ENCODE measurements around the gene GRIK1.
A peak's percentile ranks its signal among the peaks of the same experiment; 100 is the strongest.

GRIK1 gene

DNA sequence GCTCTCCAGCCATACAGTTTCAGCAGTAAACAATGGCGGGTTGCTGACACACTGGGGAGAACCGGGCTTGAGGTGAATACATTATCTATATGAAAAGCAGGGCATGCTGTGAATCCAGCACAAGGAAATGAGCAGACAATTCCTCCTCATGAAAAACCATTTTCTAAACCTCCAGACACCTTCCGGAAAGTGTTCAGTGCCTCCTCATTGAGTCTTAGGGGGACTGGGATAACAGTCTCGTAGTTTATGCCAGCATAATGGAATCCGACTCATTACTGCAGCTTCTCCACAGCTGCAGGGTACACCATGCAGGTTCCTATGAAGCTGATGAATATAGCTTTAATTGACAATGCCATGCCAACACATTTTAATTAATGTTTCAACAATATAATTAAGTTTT, 356.9 kb downstream of the GRIK1 start:
- no peak for DNase-seq

GRCh38 chr21:29581393-29581792, 358.4 kb downstream of the GRIK1 start:
- DNase-seq, result no peak

GRCh38 chr21:29580732-29581285, 359.0 kb downstream of the GRIK1 start:
- no peak for DNase-seq

DNA sequence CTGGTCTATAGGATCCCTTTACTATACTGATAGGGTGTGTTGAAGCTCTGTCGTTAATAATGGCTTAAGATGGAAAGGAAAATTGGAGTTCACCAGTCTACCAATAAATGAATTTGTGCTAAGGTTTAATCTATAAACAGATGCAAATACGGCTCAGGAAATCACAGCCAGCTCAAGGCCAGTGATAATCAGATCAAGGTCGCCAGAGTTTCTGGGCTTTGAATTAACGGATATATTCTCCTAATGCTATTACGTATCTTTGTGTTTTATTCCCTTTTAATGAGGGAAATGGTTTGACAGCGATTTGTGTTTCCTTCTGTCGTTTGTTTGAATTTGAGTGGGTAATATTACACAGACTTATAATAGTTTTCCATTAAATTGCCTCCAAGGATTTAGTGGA, 361.5 kb downstream of the GRIK1 start:
- DNase-seq, result peak; percentile 4 to 55

- DNase-seq, result peak in 1 of 2 experiments; percentile 29
Observed at GRCh38 chr21:29571949-29572348, 367.8 kb downstream of the GRIK1 start.

GRCh38 chr21:29568020-29568697, 371.6 kb downstream of the GRIK1 start:
- no peak for DNase-seq

GRCh38 chr21:29557931-29558725, 381.7 kb downstream of the GRIK1 start:
- DNase-seq, result peak; percentile 2 to 64

- DNase-seq, result no peak
Observed at GRCh38 chr21:29557200-29557599, 382.6 kb downstream of the GRIK1 start.

DNA sequence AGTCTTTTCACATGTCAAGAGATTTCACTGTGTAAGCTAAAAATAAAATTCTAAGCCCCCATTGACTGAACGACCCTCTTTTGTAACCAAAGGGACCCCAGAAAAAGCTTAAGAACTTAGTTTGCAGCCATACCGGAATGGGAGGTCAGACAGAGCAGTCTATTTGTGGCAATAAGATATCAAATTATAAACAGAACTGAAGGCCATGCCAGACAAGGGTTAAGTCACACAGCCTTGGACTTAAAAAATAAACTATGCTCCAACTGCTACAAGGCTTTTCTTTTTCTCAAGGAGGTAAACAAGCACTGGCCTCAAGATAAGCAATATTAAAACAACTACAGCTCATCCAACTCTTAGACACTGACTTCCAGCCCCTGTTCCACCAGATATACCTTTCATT, 384.2 kb downstream of the GRIK1 start:
- no peak for DNase-seq

GRCh38 chr21:29550205-29550604, 389.6 kb downstream of the GRIK1 start:
- DNase-seq, result peak; percentile 1 to 34

GRCh38 chr21:29549614-29550013, 390.2 kb downstream of the GRIK1 start:
- no peak for DNase-seq

GRCh38 chr21:29547998-29548397, 391.8 kb downstream of the GRIK1 start:
- no peak for DNase-seq

GRCh38 chr21:29546071-29546470, 393.7 kb downstream of the GRIK1 start:
- no peak for DNase-seq

DNA sequence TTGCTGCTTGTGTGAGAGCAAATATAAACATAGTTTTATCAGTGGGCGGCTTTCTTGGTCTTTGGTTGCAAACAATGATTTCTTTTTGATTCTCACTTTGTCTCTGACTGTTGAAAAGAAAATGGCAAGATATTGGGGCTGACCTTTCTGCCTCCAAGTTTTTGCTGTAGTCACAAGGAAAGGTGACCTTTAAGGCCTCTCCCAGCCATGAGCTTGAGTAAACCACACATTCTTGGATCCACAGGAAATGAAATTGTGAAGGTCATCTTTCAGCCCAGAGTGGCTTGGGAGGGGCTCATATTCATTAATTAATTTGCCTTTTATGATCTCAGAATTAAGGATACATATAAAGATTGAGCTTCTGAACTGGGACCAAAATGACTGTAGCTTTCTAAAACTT, 399.5 kb downstream of the GRIK1 start:
- DNase-seq, result no peak

DNA sequence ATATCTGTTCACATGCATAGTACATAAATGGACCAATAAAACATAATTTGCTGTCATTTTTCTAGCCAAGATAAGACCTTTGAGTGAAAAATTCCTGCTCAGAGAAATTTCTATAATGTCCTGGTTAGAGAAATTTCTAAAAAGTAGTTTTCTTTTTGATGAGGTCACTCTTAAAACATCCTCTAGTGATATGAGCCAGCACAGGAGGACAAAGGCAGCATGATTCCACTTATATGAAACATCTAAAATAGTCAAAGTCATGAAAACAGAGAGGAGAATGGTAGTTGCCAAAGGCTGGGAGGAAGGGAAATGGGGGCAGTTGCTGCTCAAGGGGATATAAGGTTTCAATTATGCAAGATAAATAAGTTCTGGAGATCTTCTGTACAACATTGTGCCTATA, 401.7 kb downstream of the GRIK1 start:
- DNase-seq, result no peak

DNA sequence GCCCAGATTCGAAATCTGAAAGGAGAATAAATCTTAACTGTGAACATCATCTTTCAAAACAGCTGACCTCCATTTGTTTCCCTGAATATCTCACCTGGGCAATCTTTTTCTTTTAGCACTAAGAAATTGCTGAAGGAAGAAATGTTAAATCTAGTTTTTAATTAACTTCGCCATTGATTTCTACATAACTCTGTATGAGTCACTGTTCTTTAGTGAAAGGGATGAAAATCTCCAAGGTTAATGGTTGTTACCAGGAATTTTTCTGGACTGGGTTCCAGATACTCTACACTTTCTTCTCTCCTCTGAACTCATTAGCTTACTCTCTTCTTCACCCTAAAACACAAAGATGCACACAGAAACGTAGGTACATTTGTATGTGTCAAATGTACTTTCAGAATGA, 405.3 kb downstream of the GRIK1 start:
- no peak for DNase-seq

DNA sequence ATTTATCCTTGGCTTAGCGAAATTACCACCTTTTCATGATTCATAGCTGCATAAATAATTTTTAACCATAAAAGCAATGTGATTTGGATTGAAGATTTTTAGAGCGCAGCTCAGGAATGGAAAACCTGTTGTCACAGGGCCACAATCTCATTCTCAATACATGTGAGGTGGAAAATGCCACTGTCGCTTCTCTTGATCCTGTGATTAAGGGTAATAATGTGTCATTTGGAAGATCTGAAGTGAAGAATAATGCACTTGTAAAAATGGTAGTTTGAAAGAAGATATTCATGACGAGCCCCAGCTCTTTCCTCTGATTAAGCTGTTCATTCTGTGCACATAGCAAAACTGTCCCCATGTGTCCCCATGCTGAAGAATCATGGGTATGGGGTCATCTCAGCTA, 410.7 kb downstream of the GRIK1 start:
- DNase-seq, result no peak

GRCh38 chr21:29526545-29526944, 413.3 kb downstream of the GRIK1 start:
- DNase-seq, result no peak

DNA sequence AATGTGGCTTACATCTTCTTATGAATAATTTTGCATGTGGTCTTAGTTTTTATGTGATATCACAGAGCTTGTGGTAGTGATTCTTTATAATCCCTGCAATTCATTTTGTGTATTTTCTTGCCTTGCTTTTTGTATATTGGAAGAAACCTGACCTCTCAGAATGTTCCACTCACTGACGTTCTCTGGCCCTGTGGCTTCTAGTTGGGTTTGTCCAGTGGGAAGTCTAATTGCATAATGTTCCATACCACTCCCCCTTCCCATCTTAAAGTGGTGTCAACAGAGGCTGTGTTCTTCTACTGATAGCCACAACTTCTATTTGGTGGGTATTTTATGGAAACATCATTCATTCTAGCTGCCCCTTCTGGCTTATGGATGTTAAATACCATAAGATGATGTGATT, 415.7 kb downstream of the GRIK1 start:
- DNase-seq, result no peak

DNA sequence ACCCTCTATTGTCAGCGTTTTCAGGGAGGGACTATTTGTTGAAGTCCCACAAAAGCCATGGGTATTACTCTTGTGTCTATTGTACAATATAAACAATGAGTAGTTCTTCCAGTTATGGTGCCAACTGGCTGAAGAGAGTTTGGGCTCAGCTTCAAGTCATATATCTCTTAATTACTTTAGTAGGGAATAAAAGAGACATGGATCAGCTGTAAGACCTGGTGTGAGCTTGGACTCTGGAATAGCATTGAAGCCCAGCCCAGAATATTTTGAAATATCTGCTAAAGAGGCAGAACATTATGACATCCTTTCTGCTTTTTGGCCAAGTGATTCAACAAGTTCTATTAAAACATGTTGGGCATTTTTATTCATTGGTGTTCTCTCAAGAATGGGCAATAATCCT, 416.1 kb downstream of the GRIK1 start:
- no peak for DNase-seq

DNA sequence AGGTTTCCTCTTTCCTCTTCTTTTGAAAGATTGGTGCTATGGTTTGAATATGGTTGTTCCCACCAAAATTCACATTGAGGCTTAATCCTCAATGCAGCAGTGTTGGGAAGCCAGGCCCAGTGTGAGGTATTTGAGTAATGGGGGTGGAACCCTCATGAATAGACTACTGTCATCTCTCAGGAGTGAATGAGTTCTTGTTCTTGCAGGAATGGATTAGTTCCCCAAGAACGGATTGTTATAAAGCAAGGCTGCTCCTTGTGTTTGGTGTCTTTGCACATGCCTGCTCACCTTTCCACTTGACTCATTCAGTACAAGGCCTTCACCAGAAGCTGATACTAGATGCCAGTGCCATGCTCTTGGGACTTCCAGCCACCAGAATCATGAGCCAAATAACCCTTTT, 417.9 kb downstream of the GRIK1 start:
- DNase-seq, result no peak

GRCh38 chr21:29520171-29520570, 419.6 kb downstream of the GRIK1 start:
- DNase-seq, result no peak

GRCh38 chr21:29514652-29515247, 425.0 kb downstream of the GRIK1 start:
- no peak for DNase-seq

- no peak for DNase-seq
Observed at GRCh38 chr21:29513535-29513934, 426.3 kb downstream of the GRIK1 start.

All from NCI-H524 (cell line).